Suprapubic skin (tissue), 3 donors: ENCODE measurements around the gene ABCD3.

Experiments used
- CTCF ChIP-seq, 2 donors: fragments of 200-600 bp in 1 of 2; fragments of 450-650 bp in 1 of 2; sonication (generic) in 1 of 2; IDR thresholded peaks; one replicate each; pipeline ENCODE4 v1.5.1; 2016 to 2019; ENCODE audit warnings: antibody characterized with exemption in 2 of 2, mild to moderate bottlenecking in 1 of 2, moderate library complexity in 1 of 2
- EP300 ChIP-seq: sonication (generic); formaldehyde crosslinking; IDR thresholded peaks from one replicate; pipeline ENCODE4 v1.6.1; 2017; ENCODE audit warnings: antibody characterized with exemption
- POLR2A ChIP-seq, 2 donors: fragments of 450-650 bp; IDR thresholded peaks; one replicate each; pipeline ENCODE4 v1.6.1; 2017; ENCODE audit warnings: antibody characterized with exemption in 2 of 2, mild to moderate bottlenecking in 2 of 2, moderate library complexity in 2 of 2

DNA sequence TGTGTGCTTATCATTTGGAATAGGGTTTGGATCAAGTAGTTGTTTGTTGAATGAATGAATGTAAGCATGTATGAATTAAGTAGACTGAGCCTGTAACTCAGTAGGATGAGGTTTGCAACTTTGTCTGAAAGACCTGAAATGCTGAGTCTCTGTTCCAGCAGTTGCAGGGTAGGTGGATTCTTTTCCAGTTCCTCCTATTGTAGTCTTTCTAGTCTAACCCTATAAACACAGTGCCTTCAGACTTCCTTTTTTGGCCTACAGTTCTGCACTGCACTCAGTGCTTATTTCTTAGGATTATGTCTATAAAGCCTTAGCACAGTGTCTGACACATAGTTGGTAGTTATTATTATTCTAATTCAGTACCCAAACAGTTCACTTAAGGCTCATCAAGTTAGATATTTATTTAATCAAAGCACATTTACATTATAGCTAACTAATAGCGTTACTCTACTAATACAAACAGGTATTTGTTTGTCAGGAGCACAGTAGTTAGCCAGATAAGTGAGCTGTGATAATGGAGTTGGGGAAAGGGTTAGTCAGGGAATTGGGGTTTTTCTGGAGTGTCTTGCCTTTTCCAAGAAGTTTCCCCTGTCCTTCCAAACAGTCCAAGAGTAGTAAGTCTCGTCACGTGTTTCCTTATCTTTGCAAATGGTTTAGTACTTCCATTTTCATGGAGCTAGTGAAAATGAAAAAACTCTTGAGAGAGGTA is 45.0 kb downstream of the ABCD3 start:
- no peak for TF ChIP-seq CTCF (IDR thresholded peaks at IDR 0.05)
- no peak for TF ChIP-seq EP300
- no peak for TF ChIP-seq POLR2A (IDR thresholded peaks at IDR 0.05)
